Suprapubic skin (tissue), 4 donors: ENCODE data around the gene SFT2D3. TPM values are rescaled to one million over a fixed set of nuclear protein-coding genes. Genes with fewer than 3 reads are reported as not detected.

Source experiments
- DNase-seq, 2 donors: peaks; one replicate each; pipeline ENCODE4 v3.0.0-alpha.2; 2019; ENCODE audit warnings: low spot score in 2 of 2
- H3K27ac ChIP-seq: fragments of 200-600 bp; sonication (generic); one replicate; pipeline ENCODE4 v1.5.1; 2019
- H3K27me3 ChIP-seq: fragments of 200-600 bp; sonication (generic); one replicate; pipeline ENCODE4 v1.5.1; 2019
- H3K36me3 ChIP-seq: fragments of 200-600 bp; sonication (generic); one replicate; pipeline ENCODE4 v1.5.1; 2019
- H3K4me1 ChIP-seq: fragments of 200-600 bp; sonication (generic); one replicate; pipeline ENCODE4 v1.5.1; 2019
- H3K4me3 ChIP-seq: fragments of 200-600 bp; sonication (generic); one replicate; pipeline ENCODE4 v1.5.1; 2019; ENCODE audit warnings: mild to moderate bottlenecking
- H3K9me3 ChIP-seq: fragments of 200-600 bp; sonication (generic); one replicate; pipeline ENCODE4 v1.5.1; 2019
- EP300 ChIP-seq: sonication (generic); formaldehyde crosslinking; IDR thresholded peaks from one replicate; pipeline ENCODE4 v1.6.1; 2017; ENCODE audit warnings: antibody characterized with exemption
- POLR2A ChIP-seq, 2 donors: fragments of 450-650 bp; IDR thresholded peaks; one replicate each; pipeline ENCODE4 v1.6.1; 2017; ENCODE audit warnings: antibody characterized with exemption in 2 of 2, mild to moderate bottlenecking in 2 of 2, moderate library complexity in 2 of 2
- POLR2AphosphoS5 ChIP-seq, 3 donors: sonication (generic); formaldehyde crosslinking; IDR thresholded peaks; one replicate each; pipeline ENCODE4 v1.6.1; 2017; ENCODE audit warnings: antibody characterized with exemption in 3 of 3
- WGBS: methylation state at CpG from one replicate; pipeline ENCODE4 v1.1.5; 2018; 5-methylcytosine and 5-hydroxymethylcytosine counted together
- total RNA-seq, 4 donors: library from RNA; depleted of rRNA; stranded (reverse); fragments of >200 nt; gene quantifications; one replicate each; pipeline ENCODE4 v1.1.0, GENCODE V29; 2016
- TF ChIP-seq, protein P1 (sequence below), 2 donors: fragments of 200-600 bp in 1 of 2; fragments of 450-650 bp in 1 of 2; sonication (generic) in 1 of 2; IDR thresholded peaks; one replicate each; pipeline ENCODE4 v1.5.1; 2016 to 2019; ENCODE audit warnings: antibody characterized with exemption in 2 of 2, mild to moderate bottlenecking in 1 of 2, moderate library complexity in 1 of 2

SFT2D3 gene
- total RNA-seq, 4 donors from 2014 or later: 10.2 to 15.9 (median 12.2) TPM

GRCh38 chr2:127673291-127674069 lies 27.8 kb upstream of the SFT2D3 start:
- H3K9me3 ChIP-seq: no peaks in the 10 kb centered on the region
- TF ChIP-seq POLR2AphosphoS5 (IDR thresholded peaks at IDR 0.05) (no peak), POLR2A (IDR thresholded peaks at IDR 0.05) (no peak), EP300 (no peak)
- TF ChIP-seq, protein P1, sequence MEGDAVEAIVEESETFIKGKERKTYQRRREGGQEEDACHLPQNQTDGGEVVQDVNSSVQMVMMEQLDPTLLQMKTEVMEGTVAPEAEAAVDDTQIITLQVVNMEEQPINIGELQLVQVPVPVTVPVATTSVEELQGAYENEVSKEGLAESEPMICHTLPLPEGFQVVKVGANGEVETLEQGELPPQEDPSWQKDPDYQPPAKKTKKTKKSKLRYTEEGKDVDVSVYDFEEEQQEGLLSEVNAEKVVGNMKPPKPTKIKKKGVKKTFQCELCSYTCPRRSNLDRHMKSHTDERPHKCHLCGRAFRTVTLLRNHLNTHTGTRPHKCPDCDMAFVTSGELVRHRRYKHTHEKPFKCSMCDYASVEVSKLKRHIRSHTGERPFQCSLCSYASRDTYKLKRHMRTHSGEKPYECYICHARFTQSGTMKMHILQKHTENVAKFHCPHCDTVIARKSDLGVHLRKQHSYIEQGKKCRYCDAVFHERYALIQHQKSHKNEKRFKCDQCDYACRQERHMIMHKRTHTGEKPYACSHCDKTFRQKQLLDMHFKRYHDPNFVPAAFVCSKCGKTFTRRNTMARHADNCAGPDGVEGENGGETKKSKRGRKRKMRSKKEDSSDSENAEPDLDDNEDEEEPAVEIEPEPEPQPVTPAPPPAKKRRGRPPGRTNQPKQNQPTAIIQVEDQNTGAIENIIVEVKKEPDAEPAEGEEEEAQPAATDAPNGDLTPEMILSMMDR (IDR thresholded peaks at IDR 0.05): no peak
- H3K27ac ChIP-seq: peak overlapping the region; percentile 86
- no peaks in the 10 kb centered on the region for H3K36me3 ChIP-seq
- DNase-seq: peak in 1 of 2 donors; percentile 63
- peak overlapping the region; percentile 75 for H3K4me3 ChIP-seq
- H3K4me1 ChIP-seq: peaks cover 37% of the 10 kb centered on the region
- H3K27me3 ChIP-seq: peaks cover 16% of the 10 kb centered on the region
- WGBS: 69% methylated on average over 10 of the region's 17 CpGs

DNA sequence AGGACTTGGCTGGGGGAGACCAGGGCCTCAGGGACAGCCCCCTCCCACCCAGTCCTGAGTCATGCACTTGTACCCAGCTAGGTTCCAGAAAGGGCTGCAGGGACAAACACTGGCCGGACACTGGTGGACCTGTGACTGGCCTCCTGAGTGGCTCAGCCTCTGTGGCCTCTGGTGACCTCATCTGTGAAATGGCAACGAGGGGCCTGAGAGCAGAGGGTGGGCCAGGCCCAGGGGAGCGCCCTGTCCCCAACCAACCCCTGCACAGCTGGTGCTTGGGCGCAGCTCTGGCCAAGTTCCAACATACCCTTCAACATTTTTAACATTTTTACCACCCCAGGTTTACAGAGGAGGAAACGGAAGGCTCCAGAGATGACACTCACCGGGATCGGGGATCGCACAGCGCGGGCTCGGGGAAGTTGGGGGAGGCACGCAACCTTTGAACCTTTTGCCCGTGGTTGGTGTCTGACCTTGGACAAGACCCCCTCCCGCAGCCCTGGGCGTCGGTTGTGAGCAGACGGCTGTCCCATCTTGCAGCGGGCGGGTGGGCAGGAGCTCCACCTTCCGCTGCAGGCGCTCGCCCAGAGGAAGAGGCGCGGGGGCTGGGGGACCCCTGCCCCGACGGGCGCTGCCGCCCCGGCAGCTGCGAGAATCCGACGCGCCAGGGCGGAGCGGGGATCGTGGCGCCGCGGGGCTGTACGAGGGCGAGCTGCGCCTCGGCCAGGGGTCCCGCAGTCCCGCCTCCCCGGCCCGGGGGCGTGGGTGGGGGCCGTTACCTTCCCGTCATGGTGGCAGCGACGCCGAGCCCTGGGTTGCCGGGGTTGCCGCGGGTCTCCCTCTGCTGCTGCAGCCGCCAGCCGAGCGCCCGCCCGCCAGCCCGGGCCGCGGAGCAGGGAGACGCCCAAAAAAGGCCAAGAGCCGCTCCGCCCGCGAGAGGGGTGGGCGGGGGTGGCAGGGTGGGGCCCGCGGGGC lies 26.8 kb upstream of the SFT2D3 start:
- Histone ChIP-seq H3K36me3 (no peaks in the 10 kb centered on the region), H3K4me3 (peak overlapping the region; percentile 75), H3K9me3 (no peaks in the 10 kb centered on the region), H3K27me3 (peaks cover 16% of the 10 kb centered on the region), H3K27ac (peak overlapping the region; percentile 86), H3K4me1 (peaks cover 37% of the 10 kb centered on the region)
- WGBS: 7% methylated on average over 11 of the region's 72 CpGs
- DNase-seq: peak in 1 of 2 donors; percentile 65
- TF ChIP-seq POLR2A (IDR thresholded peaks at IDR 0.05) (no peak), POLR2AphosphoS5 (IDR thresholded peaks at IDR 0.05) (no peak)
- TF ChIP-seq, protein P1 (IDR thresholded peaks at IDR 0.05): no peak

GRCh38 chr2:127675331-127676261 lies 25.7 kb upstream of the SFT2D3 start, which contains the start of gene LIMS2:
Gene LIMS2 (minus strand): TSS chr2:127675530. CDS start chr2:127675024, 506 bp downstream.
- Histone ChIP-seq H3K4me1 (peaks cover 37% of the 10 kb centered on the region), H3K27me3 (peaks cover 16% of the 10 kb centered on the region)
- 2% methylated on average over 41 of the region's 56 CpGs for WGBS

DNA sequence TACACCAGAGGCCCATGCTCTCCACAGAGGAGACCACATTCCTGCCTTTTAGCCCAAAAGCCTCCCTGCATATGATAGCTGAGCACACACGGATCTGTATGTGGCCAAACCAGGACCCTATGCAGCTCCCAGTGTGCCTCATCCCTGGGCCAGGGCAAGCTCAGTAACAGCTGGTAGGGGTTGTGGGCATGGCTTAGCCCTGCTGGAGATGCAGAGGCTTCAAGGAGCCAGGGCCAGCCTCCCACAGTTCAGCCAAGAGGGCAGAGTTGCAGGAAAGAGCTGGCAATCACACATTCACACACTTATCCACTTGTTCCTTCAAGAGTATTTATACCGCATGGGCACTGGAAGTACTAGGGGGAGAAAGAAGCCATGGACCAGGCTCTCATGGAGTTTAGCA lies 24.4 kb upstream of the SFT2D3 start:
- H3K36me3 ChIP-seq: no peaks in the 10 kb centered on the region
- H3K27ac ChIP-seq: no peak overlapping the region
- H3K27me3 ChIP-seq: peaks cover 16% of the 10 kb centered on the region
- DNase-seq: peak in 1 of 2 donors; percentile 51
- H3K9me3 ChIP-seq: no peaks in the 10 kb centered on the region
- 94% methylated on average over 2 of the region's 2 CpGs for WGBS
- peaks cover 36% of the 10 kb centered on the region for H3K4me1 ChIP-seq
- TF ChIP-seq POLR2A (IDR thresholded peaks at IDR 0.05) (no peak), POLR2AphosphoS5 (IDR thresholded peaks at IDR 0.05) (no peak), EP300 (no peak)
- TF ChIP-seq, protein P1 (IDR thresholded peaks at IDR 0.05): no peak
- H3K4me3 ChIP-seq: no peak overlapping the region

More at GRCh38 chr2:127675331-127676261, 25.7 kb upstream of the SFT2D3 start, which contains the start of gene LIMS2:
- no peak for TF ChIP-seq EP300
- TF ChIP-seq, protein P1 (IDR thresholded peaks at IDR 0.05): peak in 1 of 2 donors; percentile 18
- DNase-seq: peak in 1 of 2 donors; percentile 73
- peak within 1 kb of the TSS; percentile 86 for H3K27ac ChIP-seq
- H3K36me3 ChIP-seq: no peaks in the 10 kb centered on the region
- H3K9me3 ChIP-seq: no peaks in the 10 kb centered on the region
- H3K4me3 ChIP-seq: peak within 1 kb of the TSS; percentile 75
